Esophagus (tissue), 2 donors: ENCODE measurements around the gene SMAD4. TPM values are rescaled to one million over a fixed set of nuclear protein-coding genes. Genes with fewer than 3 reads are reported as not detected.

Source experiments
- H3K27ac ChIP-seq, 2 donors: one replicate each; pipeline ENCODE4 v1.5.1; 2013; ENCODE audit warnings: low read depth in 2 of 2, mild to moderate bottlenecking in 2 of 2, inconsistent platforms in 1 of 2, low read length in 1 of 2, moderate library complexity in 1 of 2
- H3K27me3 ChIP-seq, 2 donors: one replicate each; pipeline ENCODE4 v1.6.1; 2013; ENCODE audit warnings: low read length in 2 of 2, control low read depth in 1 of 2, mild to moderate bottlenecking in 1 of 2; ENCODE audit not compliant: insufficient read depth in 2 of 2, control insufficient read depth in 1 of 2
- H3K36me3 ChIP-seq, 2 donors: one replicate each; pipeline ENCODE4 v1.6.1; 2013; ENCODE audit warnings: low read length in 1 of 2; ENCODE audit not compliant: control insufficient read depth in 2 of 2, insufficient read depth in 2 of 2
- H3K4me1 ChIP-seq, 2 donors: one replicate each; pipeline ENCODE4 v1.6.1; 2013; ENCODE audit warnings: low read length in 1 of 2; ENCODE audit not compliant: control insufficient read depth in 2 of 2, insufficient read depth in 2 of 2
- H3K4me3 ChIP-seq, 2 donors: one replicate each; pipeline ENCODE4 v1.5.1; 2013; ENCODE audit warnings: low read length in 2 of 2, mild to moderate bottlenecking in 2 of 2, low read depth in 1 of 2, moderate library complexity in 1 of 2
- H3K9me3 ChIP-seq, 2 donors: one replicate each; pipeline ENCODE4 v1.6.1; 2013; ENCODE audit warnings: mild to moderate bottlenecking in 2 of 2, low read depth in 1 of 2, low read length in 1 of 2, moderate library complexity in 1 of 2; ENCODE audit not compliant: control insufficient read depth in 2 of 2, insufficient read depth in 1 of 2
- WGBS, 2 donors: extraction: QIAGEN DNeasy Blood & Tissue Kit; methylation state at CpG; one replicate each; pipeline ENCODE4 v1.1.7; 2013; 5-methylcytosine and 5-hydroxymethylcytosine counted together
- polyA plus RNA-seq, 2 donors: library from polyadenylated mRNA; stranded (reverse); fragments of 200-250 nt; gene quantifications; one replicate each; pipeline ENCODE4 v1.2.3, GENCODE V29; 2013
- donor health status: healthy with polysubstance abuse.
- donor health status: Bipolar disorder and iron deficiency.

The SMAD4 gene
- polyA plus RNA-seq, 2 donors, result 6.1 to 16.3 TPM

GRCh38 chr18:51038110-51038509 is 8.1 kb downstream of the SMAD4 start:
- H3K27me3 ChIP-seq, result no peaks in the 10 kb centered on the region
- WGBS, 2 donors, result 64 to 68% methylated on average over 6 of the region's 6 CpGs
- H3K4me3 ChIP-seq, result no peak overlapping the region
- no peak overlapping the region for H3K27ac ChIP-seq
- H3K36me3 ChIP-seq, result no peaks in the 10 kb centered on the region
- no peaks in the 10 kb centered on the region for H3K9me3 ChIP-seq
- peaks cover 0 to 8% of the 10 kb centered on the region in 2 donors for H3K4me1 ChIP-seq

GRCh38 chr18:51039138-51040112 is 9.4 kb downstream of the SMAD4 start:
- Histone ChIP-seq H3K4me1 (peaks cover 2 to 8% of the 10 kb centered on the region in 2 donors), H3K36me3 (no peaks in the 10 kb centered on the region), H3K9me3 (no peaks in the 10 kb centered on the region), H3K27me3 (no peaks in the 10 kb centered on the region), H3K4me3 (no peak overlapping the region), H3K27ac (no peak overlapping the region)
- 37 to 43% methylated on average over 8 of the region's 8 CpGs for WGBS, 2 donors

DNA sequence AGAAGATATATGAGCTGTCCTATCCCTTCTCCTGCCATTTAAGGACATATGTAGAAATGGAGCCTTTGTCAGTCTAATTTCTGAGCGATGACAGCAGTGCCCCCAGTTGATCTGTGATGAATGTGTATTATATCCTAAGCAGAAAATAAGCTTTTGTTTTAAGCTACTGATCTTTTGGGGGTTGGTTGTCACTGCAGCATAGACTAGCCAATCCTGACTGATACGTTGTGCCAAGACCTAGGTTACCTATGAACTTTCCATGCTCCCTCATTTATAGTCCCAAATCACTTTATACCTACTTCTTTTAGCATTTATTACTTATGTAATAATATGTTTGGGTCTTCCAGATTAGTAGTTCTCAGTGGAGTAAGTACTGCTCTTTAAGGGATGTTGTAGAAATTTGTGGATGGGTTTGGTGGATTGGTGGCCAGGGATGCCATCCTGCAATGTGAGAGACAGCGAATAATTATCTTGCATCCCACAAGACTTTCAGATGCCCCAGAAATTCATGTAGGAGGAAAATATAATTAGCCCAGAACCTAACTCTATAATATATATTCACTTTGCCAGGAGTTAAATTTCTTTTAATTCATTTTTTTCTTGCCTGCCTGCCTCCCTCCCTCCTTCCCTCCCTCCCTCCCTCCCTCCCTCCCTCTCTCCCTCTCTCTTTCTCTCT is 11.8 kb downstream of the SMAD4 start:
- Histone ChIP-seq H3K4me3 (no peak overlapping the region), H3K27ac (no peak overlapping the region), H3K9me3 (no peaks in the 10 kb centered on the region), H3K27me3 (no peaks in the 10 kb centered on the region), H3K4me1 (peaks cover 3 to 8% of the 10 kb centered on the region in 2 donors), H3K36me3 (no peaks in the 10 kb centered on the region)
- WGBS, 2 donors, result 96% methylated on average over 3 of the region's 3 CpGs

DNA sequence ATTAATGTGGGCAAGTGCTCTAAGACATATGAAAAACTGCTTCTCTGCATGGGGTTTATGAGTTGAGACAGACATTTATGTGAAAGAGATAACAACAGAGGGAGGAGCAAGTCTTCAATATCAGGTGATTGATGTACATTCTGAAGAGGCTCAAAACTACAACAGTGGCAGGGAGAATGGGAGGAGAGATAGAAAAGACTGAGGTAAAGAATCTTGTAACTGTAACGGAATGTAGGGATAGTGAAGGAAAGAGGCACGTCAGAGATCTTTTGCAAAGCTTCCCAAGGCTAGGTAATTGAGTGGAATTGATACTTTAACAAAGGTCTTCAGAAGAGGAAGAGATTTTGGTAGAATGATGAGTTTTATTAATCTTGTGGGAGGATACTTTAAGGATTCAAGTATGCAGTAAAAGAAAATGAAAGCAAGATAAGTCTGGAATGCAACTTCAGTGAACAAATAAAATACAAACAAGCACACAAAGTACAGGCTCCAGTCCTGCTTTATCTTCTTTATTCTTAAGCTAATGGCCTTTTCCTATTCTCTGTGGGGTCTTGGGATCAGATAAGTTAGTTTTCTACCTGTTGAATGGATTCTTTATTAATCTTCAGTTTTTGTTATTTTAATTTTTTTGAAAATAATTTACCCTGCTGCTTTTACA is 15.0 kb downstream of the SMAD4 start:
- Histone ChIP-seq H3K27me3 (no peaks in the 10 kb centered on the region), H3K27ac (no peak overlapping the region), H3K36me3 (no peaks in the 10 kb centered on the region), H3K4me3 (no peak overlapping the region), H3K9me3 (no peaks in the 10 kb centered on the region), H3K4me1 (peaks cover 3 to 4% of the 10 kb centered on the region in 2 donors)
- WGBS, 2 donors, result 33 to 37% methylated on average over 2 of the region's 2 CpGs

DNA sequence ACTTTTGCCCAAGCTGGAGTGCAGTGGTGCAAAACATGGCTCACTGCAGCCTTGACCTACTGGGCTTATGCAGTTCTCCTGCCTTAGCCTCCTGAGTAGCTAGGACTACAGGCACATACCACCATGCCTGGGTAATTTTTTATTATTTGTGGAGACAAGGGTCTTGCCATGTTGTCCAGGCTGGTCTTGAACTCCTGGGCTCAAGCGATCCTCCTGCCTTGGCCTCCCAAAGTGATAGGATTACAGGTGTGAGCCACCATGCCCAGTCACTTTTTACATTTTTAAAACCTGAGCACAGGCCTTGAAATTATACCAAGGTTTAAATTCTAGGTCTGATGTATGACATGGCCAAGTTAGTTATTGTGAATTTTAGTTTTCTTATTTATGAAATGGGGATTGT is 18.2 kb downstream of the SMAD4 start:
- H3K36me3 ChIP-seq, result no peaks in the 10 kb centered on the region
- peaks cover 0 to 3% of the 10 kb centered on the region in 2 donors for H3K4me1 ChIP-seq
- H3K27me3 ChIP-seq, result no peaks in the 10 kb centered on the region
- H3K27ac ChIP-seq, result no peak overlapping the region
- no peak overlapping the region for H3K4me3 ChIP-seq
- WGBS, 2 donors, result 95 to 98% methylated on average over 1 of the region's 1 CpG
- H3K9me3 ChIP-seq, result no peaks in the 10 kb centered on the region

- Histone ChIP-seq H3K27ac (no peak overlapping the region), H3K4me1 (peaks cover 0 to 3% of the 10 kb centered on the region in 2 donors), H3K27me3 (no peaks in the 10 kb centered on the region), H3K9me3 (no peaks in the 10 kb centered on the region), H3K4me3 (no peak overlapping the region), H3K36me3 (no peaks in the 10 kb centered on the region)
- 92 to 94% methylated on average over 2 of the region's 2 CpGs for WGBS, 2 donors
Measured at GRCh38 chr18:51049137-51049536, 19.1 kb downstream of the SMAD4 start.

- no peak overlapping the region for H3K27ac ChIP-seq
- no peak overlapping the region for H3K4me3 ChIP-seq
- H3K4me1 ChIP-seq, result no peaks in the 10 kb centered on the region
- WGBS, 2 donors, result 40 to 42% methylated on average over 2 of the region's 2 CpGs
- peaks cover 0 to 2% of the 10 kb centered on the region in 2 donors for H3K36me3 ChIP-seq
- no peaks in the 10 kb centered on the region for H3K27me3 ChIP-seq
- H3K9me3 ChIP-seq, result no peaks in the 10 kb centered on the region
Measured at GRCh38 chr18:51051105-51051712, 21.2 kb downstream of the SMAD4 start.

DNA sequence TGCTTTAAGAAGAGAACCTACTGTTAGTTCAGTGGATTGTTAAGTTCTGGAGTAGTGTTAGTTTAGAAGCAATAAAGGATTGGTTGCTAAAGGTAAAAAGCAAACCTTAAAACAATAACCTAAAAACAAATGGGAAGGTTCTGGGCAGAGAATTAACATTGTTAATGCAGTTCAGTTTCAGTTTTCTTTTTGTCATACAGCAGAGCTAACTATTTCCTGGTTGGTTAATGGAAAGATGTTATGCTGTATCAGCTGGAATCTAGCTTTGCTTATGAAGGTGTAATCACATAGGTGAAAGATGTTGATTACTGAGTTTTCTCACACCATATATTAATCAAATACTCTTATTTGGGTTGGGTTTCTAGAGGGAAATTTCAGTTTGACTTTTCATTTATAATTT is 23.8 kb downstream of the SMAD4 start:
- peaks cover 0 to 2% of the 10 kb centered on the region in 2 donors for H3K36me3 ChIP-seq
- no peaks in the 10 kb centered on the region for H3K27me3 ChIP-seq
- H3K4me3 ChIP-seq, result no peak overlapping the region
- H3K9me3 ChIP-seq, result no peaks in the 10 kb centered on the region
- no peaks in the 10 kb centered on the region for H3K4me1 ChIP-seq
- no peak overlapping the region for H3K27ac ChIP-seq

DNA sequence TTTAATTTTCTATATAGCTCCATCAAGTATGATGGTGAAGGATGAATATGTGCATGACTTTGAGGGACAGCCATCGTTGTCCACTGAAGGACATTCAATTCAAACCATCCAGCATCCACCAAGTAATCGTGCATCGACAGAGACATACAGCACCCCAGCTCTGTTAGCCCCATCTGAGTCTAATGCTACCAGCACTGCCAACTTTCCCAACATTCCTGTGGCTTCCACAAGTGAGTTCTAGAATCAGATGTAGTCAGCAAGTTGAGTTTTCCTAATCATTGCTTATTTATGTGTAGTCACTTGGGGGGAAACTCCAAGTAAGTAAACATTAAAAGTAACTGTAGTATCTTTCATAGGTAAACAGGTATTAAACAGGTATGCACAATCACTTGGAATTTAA is 24.8 kb downstream of the SMAD4 start:
- Histone ChIP-seq H3K27me3 (no peaks in the 10 kb centered on the region), H3K9me3 (no peaks in the 10 kb centered on the region), H3K36me3 (peaks cover 0 to 2% of the 10 kb centered on the region in 2 donors), H3K4me1 (no peaks in the 10 kb centered on the region), H3K27ac (no peak overlapping the region), H3K4me3 (no peak overlapping the region)
- 94 to 96% methylated on average over 3 of the region's 3 CpGs for WGBS, 2 donors
